Measurements from ENCODE around the gene PHKG2.

DNA sequence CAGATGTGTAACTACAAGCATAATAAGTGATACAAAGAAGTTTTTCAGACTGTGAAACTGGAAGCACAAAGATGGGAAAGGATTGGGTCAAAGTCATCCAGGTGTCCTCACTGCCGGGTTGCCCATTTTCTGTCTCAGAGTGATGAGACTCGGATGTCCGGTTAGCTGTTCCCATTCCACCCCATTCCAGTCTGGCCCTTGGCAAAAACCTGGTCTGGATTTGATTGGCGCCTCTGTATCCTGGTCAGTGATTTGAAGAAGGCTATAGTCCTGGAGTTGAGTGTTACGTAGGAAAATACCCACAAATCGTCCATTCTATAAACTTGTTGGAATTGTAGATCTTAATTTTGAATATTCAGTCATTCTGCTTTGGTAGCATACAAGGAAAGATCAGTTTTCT, 19.9 kb upstream of the PHKG2 start:
- TF ChIP-seq, protein P1, sequence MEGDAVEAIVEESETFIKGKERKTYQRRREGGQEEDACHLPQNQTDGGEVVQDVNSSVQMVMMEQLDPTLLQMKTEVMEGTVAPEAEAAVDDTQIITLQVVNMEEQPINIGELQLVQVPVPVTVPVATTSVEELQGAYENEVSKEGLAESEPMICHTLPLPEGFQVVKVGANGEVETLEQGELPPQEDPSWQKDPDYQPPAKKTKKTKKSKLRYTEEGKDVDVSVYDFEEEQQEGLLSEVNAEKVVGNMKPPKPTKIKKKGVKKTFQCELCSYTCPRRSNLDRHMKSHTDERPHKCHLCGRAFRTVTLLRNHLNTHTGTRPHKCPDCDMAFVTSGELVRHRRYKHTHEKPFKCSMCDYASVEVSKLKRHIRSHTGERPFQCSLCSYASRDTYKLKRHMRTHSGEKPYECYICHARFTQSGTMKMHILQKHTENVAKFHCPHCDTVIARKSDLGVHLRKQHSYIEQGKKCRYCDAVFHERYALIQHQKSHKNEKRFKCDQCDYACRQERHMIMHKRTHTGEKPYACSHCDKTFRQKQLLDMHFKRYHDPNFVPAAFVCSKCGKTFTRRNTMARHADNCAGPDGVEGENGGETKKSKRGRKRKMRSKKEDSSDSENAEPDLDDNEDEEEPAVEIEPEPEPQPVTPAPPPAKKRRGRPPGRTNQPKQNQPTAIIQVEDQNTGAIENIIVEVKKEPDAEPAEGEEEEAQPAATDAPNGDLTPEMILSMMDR (IDR thresholded peaks at IDR 0.05), result no peak
- TF ChIP-seq ZFX (IDR thresholded peaks at IDR 0.05; ENCODE audit: borderline replicate concordance), result no peak

All from 22Rv1 (cell line).